CD14-positive monocyte (primary cell): ENCODE measurements around the gene CSNK2A3. TPM values are rescaled to one million over a fixed set of nuclear protein-coding genes. Genes with fewer than 3 reads are reported as not detected.
A peak's percentile ranks its signal among the peaks of the same experiment; 100 is the strongest.

ENCODE experiments used
- DNase-seq, 3 donors: peaks; one replicate each; pipeline ENCODE4 v3.0.0-alpha.2; 2011 to 2022
- H2AFZ ChIP-seq: 2 replicates; pipeline ENCODE4 v1.6.0; 2012; ENCODE audit warnings: mild to moderate bottlenecking, low read depth, low read length, inconsistent platforms; ENCODE audit not compliant: insufficient read depth, poor library complexity, severe bottlenecking
- H3K27ac ChIP-seq, 2 donors: 1 replicate in 1 of 2; 2 replicates in 1 of 2; pipeline ENCODE4 v1.5.1; 2012 to 2013; ENCODE audit warnings: low read length in 2 of 2, control low read depth in 1 of 2, inconsistent platforms in 1 of 2, low read depth in 1 of 2, mild to moderate bottlenecking in 1 of 2
- H3K27me3 ChIP-seq, 2 donors: one replicate each; pipeline versions ENCODE4 v1.6.0 to v1.6.1; 2011 to 2013; ENCODE audit warnings: low read length in 2 of 2; ENCODE audit not compliant: control insufficient read depth in 2 of 2, insufficient read depth in 2 of 2
- H3K36me3 ChIP-seq, 2 donors: replicated peaks in 1 of 2; 1 replicate in 1 of 2; 2 replicates in 1 of 2; pipeline versions ENCODE4 v1.5.1 to v1.6.1; 2012 to 2013; ENCODE audit warnings: low read length in 2 of 2, control low read depth in 1 of 2, inconsistent platforms in 1 of 2, mild to moderate bottlenecking in 1 of 2; ENCODE audit not compliant: insufficient read depth in 2 of 2, control insufficient read depth in 1 of 2
- H3K4me1 ChIP-seq, 2 donors: 1 replicate in 1 of 2; 2 replicates in 1 of 2; pipeline versions ENCODE4 v1.5.1 to v1.6.1; 2012 to 2013; ENCODE audit warnings: low read length in 2 of 2, control low read depth in 1 of 2, inconsistent platforms in 1 of 2, mild to moderate bottlenecking in 1 of 2, moderate library complexity in 1 of 2; ENCODE audit not compliant: insufficient read depth in 2 of 2, control insufficient read depth in 1 of 2
- H3K4me2 ChIP-seq: replicated peaks from 2 replicates; pipeline ENCODE3; 2012; ENCODE audit warnings: low read length, moderate library complexity, mild to moderate bottlenecking; ENCODE audit not compliant: poor library complexity, severe bottlenecking; ENCODE audit errors: extremely low read depth
- H3K4me3 ChIP-seq, 3 experiments: fragments of 200-600 bp in 1 of 3; sonication (generic) in 1 of 3; replicated peaks in 1 of 3; 1 replicate in 2 of 3; 2 replicates in 1 of 3; pipeline ENCODE4 v1.5.1; 2011 to 2013; ENCODE audit warnings: low read length in 3 of 3, mild to moderate bottlenecking in 3 of 3, control low read depth in 2 of 3, low read depth in 2 of 3, inconsistent platforms in 1 of 3, moderate library complexity in 1 of 3
- H3K79me2 ChIP-seq: 2 replicates; pipeline ENCODE4 v1.6.0; 2012; ENCODE audit warnings: mild to moderate bottlenecking, control low read depth, inconsistent platforms, low read length, moderate library complexity; ENCODE audit not compliant: insufficient read depth
- H3K9ac ChIP-seq: 2 replicates; pipeline ENCODE4 v1.6.0; 2017; ENCODE audit warnings: low read length, mild to moderate bottlenecking; ENCODE audit not compliant: insufficient read depth, poor library complexity, severe bottlenecking
- H3K9me3 ChIP-seq, 2 donors: replicated peaks in 1 of 2; 1 replicate in 1 of 2; 2 replicates in 1 of 2; pipeline versions ENCODE4 v1.5.1 to v1.6.1; 2012 to 2013; ENCODE audit warnings: low read length in 2 of 2, control low read depth in 1 of 2; ENCODE audit not compliant: control insufficient read depth in 1 of 2, insufficient read depth in 1 of 2
- H4K20me1 ChIP-seq: 2 replicates; pipeline ENCODE4 v1.6.0; 2012; ENCODE audit warnings: mild to moderate bottlenecking, low read length, control low read depth, moderate library complexity; ENCODE audit not compliant: insufficient read depth
- H3K27ac Mint-ChIP-seq, 7 donors: one replicate each; pipeline ENCODE4 v1.8.0; 2020; ENCODE audit warnings: mild to moderate bottlenecking in 7 of 7, mixed read lengths in 7 of 7, moderate library complexity in 6 of 7, inconsistent platforms in 2 of 7
- H3K27me3 Mint-ChIP-seq, 3 donors: one replicate each; pipeline ENCODE4 v1.8.0; 2021 to 2022; ENCODE audit warnings: low read depth in 3 of 3, mild to moderate bottlenecking in 3 of 3, mixed read lengths in 3 of 3, moderate library complexity in 3 of 3, inconsistent platforms in 1 of 3
- H3K36me3 Mint-ChIP-seq, 2 donors: one replicate each; pipeline ENCODE4 v1.8.0; 2020; ENCODE audit warnings: mixed read lengths in 2 of 2, inconsistent platforms in 1 of 2, mild to moderate bottlenecking in 1 of 2
- H3K4me1 Mint-ChIP-seq: one replicate; pipeline ENCODE4 v1.8.0; 2020; ENCODE audit warnings: mild to moderate bottlenecking, mixed read lengths
- H3K4me3 Mint-ChIP-seq, 2 donors: one replicate each; pipeline ENCODE4 v1.8.0; 2020; ENCODE audit warnings: mild to moderate bottlenecking in 2 of 2, mixed read lengths in 2 of 2, moderate library complexity in 1 of 2
- H3K9me3 Mint-ChIP-seq, 7 donors: one replicate each; pipeline ENCODE4 v1.8.0; 2020 to 2022; ENCODE audit warnings: mixed read lengths in 7 of 7, mild to moderate bottlenecking in 6 of 7, moderate library complexity in 6 of 7, inconsistent platforms in 2 of 7
- CTCF ChIP-seq: fragments of 200-600 bp; IDR thresholded peaks from one replicate; pipeline ENCODE4 v1.8.0; 2022; ENCODE audit warnings: antibody characterized with exemption, mild to moderate bottlenecking
- WGBS: methylation state at CpG from one replicate; pipeline ENCODE4 v1.1.5; 2013; ENCODE audit warnings: missing lambda C conversion rate; ENCODE audit not compliant: insufficient coverage; 5-methylcytosine and 5-hydroxymethylcytosine counted together
- intact Hi-C, 2 donors: fragments of 100-400 bp; cut with micrococcal nuclease; formaldehyde crosslinking; loops; one replicate each; pipeline versions ENCODE4 v1.15.0 to v1.15.1; 2023
- polyA plus RNA-seq, 3 donors: library from polyadenylated mRNA; depleted of rRNA in 1 of 3; unstranded in 2 of 3; stranded (reverse) in 1 of 3; fragments of 300-500 nt in 2 of 3; fragments of >200 nt in 1 of 3; fragmentation: Illumina TruSeq in 2 of 3; gene quantifications; 1 replicate in 2 of 3; 2 replicates in 1 of 3; pipeline ENCODE4 v1.2.3, GENCODE V29; 2012 to 2021

CSNK2A3 gene
- polyA plus RNA-seq, 3 donors: 0.28 to 0.86 (median 0.75) TPM

- Histone ChIP-seq H3K36me3 (no peaks in the 10 kb centered on the region), H3K27me3 (peaks cover 0 to 2% of the 10 kb centered on the region in 2 donors), H3K79me2 (no peaks in the 10 kb centered on the region), H3K4me3 (no peak overlapping the region), H2AFZ (no peak overlapping the region), H3K27ac (no peak overlapping the region), H4K20me1 (no peaks in the 10 kb centered on the region), H3K4me2 (no peak overlapping the region), H3K4me1 (no peaks in the 10 kb centered on the region), H3K9ac (no peak overlapping the region), H3K9me3 (no peaks in the 10 kb centered on the region)
- H3K27me3 Mint-ChIP-seq: peaks cover 5 to 17% (median 7%) of the 10 kb centered on the region in 3 donors
- TF ChIP-seq CTCF: no peak
- H3K4me3 Mint-ChIP-seq: no peak overlapping the region
- no peaks in the 10 kb centered on the region for H3K36me3 Mint-ChIP-seq
- intact Hi-C loops: no loop called here
- H3K4me1 Mint-ChIP-seq: no peaks in the 10 kb centered on the region
- WGBS: no CpG with 5 or more reads among the region's 12 CpGs
- peak overlapping the region in 1 of 7 donors; percentile 0 for H3K27ac Mint-ChIP-seq
- no peak for DNase-seq
- no peaks in the 10 kb centered on the region for H3K9me3 Mint-ChIP-seq
Observed at GRCh38 chr11:11349106-11349825, 3.8 kb downstream of the CSNK2A3 start.

- Histone ChIP-seq H4K20me1 (no peaks in the 10 kb centered on the region), H3K79me2 (no peaks in the 10 kb centered on the region), H3K4me1 (no peaks in the 10 kb centered on the region), H3K36me3 (no peaks in the 10 kb centered on the region), H3K9me3 (no peaks in the 10 kb centered on the region), H3K4me2 (no peak overlapping the region), H3K4me3 (no peak overlapping the region), H3K9ac (no peak overlapping the region), H3K27me3 (peaks cover 0 to 2% of the 10 kb centered on the region in 2 donors), H2AFZ (no peak overlapping the region), H3K27ac (no peak overlapping the region)
- Mint-ChIP-seq H3K36me3 (no peaks in the 10 kb centered on the region), H3K27me3 (peaks cover 4 to 19% (median 9%) of the 10 kb centered on the region in 3 donors), H3K4me1 (no peaks in the 10 kb centered on the region), H3K4me3 (no peak overlapping the region), H3K9me3 (peaks cover 0 to 2% (median 0%) of the 10 kb centered on the region in 7 donors), H3K27ac (no peak overlapping the region)
- intact Hi-C loops: no loop called here
- TF ChIP-seq CTCF: no peak
- WGBS: 92% methylated on average over 5 of the region's 5 CpGs
- no peak for DNase-seq
Observed at GRCh38 chr11:11348303-11348702, 4.7 kb downstream of the CSNK2A3 start.
